Measurements from ENCODE around the gene ELOVL6. TPM values are rescaled to one million over a fixed set of nuclear protein-coding genes. Genes with fewer than 3 reads are reported as not detected.
A peak's percentile ranks its signal among the peaks of the same experiment; 100 is the strongest.

The ELOVL6 gene
- total RNA-seq, 8 experiments from 2014 or later, result 10.3 to 60.3 (median 28.4) TPM

GRCh38 chr4:110014233-110014632, 184.2 kb downstream of the ELOVL6 start:
- in situ Hi-C loops (cut with MboI; ENCODE audit: low pct_unique_long_range_greater_than_20kb in 2 of 9, low sequenced_read_pairs in 9 of 9, unreplicated experiment in 9 of 9), result loop anchor here in 5 of 9 experiments (25.0 kb wide), 5 partner anchors 198 to 1623 kb away; no protein-coding TSS in a partner anchor
- Histone ChIP-seq H3K27ac (no peak overlapping the region), H3K4me3 (no peak overlapping the region), H3K4me1 (replicated peaks in 1 of 2) (peaks cover 2 to 4% of the 10 kb centered on the region in 2 donors)
- ATAC-seq (replicated peaks in 6 of 8), result no peak
- 71 to 98% (median 96%) methylated on average over 1 to 5 of the region's 6 CpGs; no CpG with 5 or more reads in 1 of the 10 experiments for WGBS, 10 experiments

- no peak overlapping the region for H3K4me3 ChIP-seq
- peaks cover 2 to 6% of the 10 kb centered on the region in 2 donors for H3K4me1 ChIP-seq (replicated peaks in 1 of 2)
- no peak for ATAC-seq (replicated peaks in 6 of 8)
- 58 to 100% (median 91%) methylated on average over 1 of the region's 1 CpG; no CpG with 5 or more reads in 2 of the 10 experiments for WGBS, 10 experiments
- no peak overlapping the region for H3K27ac ChIP-seq
- in situ Hi-C loops (cut with MboI; ENCODE audit: low pct_unique_long_range_greater_than_20kb in 2 of 9, low sequenced_read_pairs in 9 of 9, unreplicated experiment in 9 of 9), result loop anchor here in 5 of 9 experiments (25.0 kb wide), 5 partner anchors 199 to 1624 kb away; no protein-coding TSS in a partner anchor
Observed at GRCh38 chr4:110012917-110013316, 185.5 kb downstream of the ELOVL6 start.

- H3K27ac ChIP-seq, result no peak overlapping the region
- no peak for ATAC-seq (replicated peaks in 6 of 8)
- H3K4me1 ChIP-seq (replicated peaks in 1 of 2), result peaks cover 2 to 6% of the 10 kb centered on the region in 2 donors
- H3K4me3 ChIP-seq, result no peak overlapping the region
- 67 to 100% (median 92%) methylated on average over 1 to 4 of the region's 4 CpGs; no CpG with 5 or more reads in 2 of the 10 experiments for WGBS, 10 experiments
- in situ Hi-C loops (cut with MboI; ENCODE audit: low pct_unique_long_range_greater_than_20kb in 2 of 9, low sequenced_read_pairs in 9 of 9, unreplicated experiment in 9 of 9), result loop anchor here in 5 of 9 experiments (25.0 kb wide), 5 partner anchors 202 to 1627 kb away; no protein-coding TSS in a partner anchor
Observed at GRCh38 chr4:110010797-110011196, 187.6 kb downstream of the ELOVL6 start.

- ATAC-seq (replicated peaks in 6 of 8), result peak; percentile 52 to 93 (median 78)
- in situ Hi-C loops (cut with MboI; ENCODE audit: low pct_unique_long_range_greater_than_20kb in 2 of 9, low sequenced_read_pairs in 9 of 9, unreplicated experiment in 9 of 9), result loop anchor here (10.0 to 25.0 kb wide), 9 partner anchors 203 to 1628 kb away; no protein-coding TSS in a partner anchor
- no peak overlapping the region for H3K27ac ChIP-seq
- peaks cover 2 to 6% of the 10 kb centered on the region in 2 donors for H3K4me1 ChIP-seq (replicated peaks in 1 of 2)
- H3K4me3 ChIP-seq, result no peak overlapping the region
- 40 to 100% (median 59%) methylated on average over 1 to 2 of the region's 2 CpGs; no CpG with 5 or more reads in 2 of the 10 experiments for WGBS, 10 experiments
Observed at GRCh38 chr4:110009550-110009949, 188.9 kb downstream of the ELOVL6 start.

- no peak for ATAC-seq (replicated peaks in 6 of 8)
- H3K27ac ChIP-seq, result no peak overlapping the region
- H3K4me3 ChIP-seq, result no peak overlapping the region
- in situ Hi-C loops (cut with MboI; ENCODE audit: low pct_unique_long_range_greater_than_20kb in 2 of 9, low sequenced_read_pairs in 9 of 9, unreplicated experiment in 9 of 9), result loop anchor here (10.0 to 25.0 kb wide), 9 partner anchors 204 to 1629 kb away; no protein-coding TSS in a partner anchor
- H3K4me1 ChIP-seq (replicated peaks in 1 of 2), result peaks cover 2 to 6% of the 10 kb centered on the region in 2 donors
- 71 to 100% (median 93%) methylated on average over 1 to 2 of the region's 2 CpGs; no CpG with 5 or more reads in 2 of the 10 experiments for WGBS, 10 experiments
Observed at GRCh38 chr4:110008540-110008939, 189.9 kb downstream of the ELOVL6 start.

- no peak overlapping the region for H3K4me3 ChIP-seq
- H3K27ac ChIP-seq, result no peak overlapping the region
- WGBS, 10 experiments, result 45 to 100% (median 67%) methylated on average over 2 to 3 of the region's 3 CpGs; no CpG with 5 or more reads in 3 of the 10 experiments
- peaks cover 2 to 6% of the 10 kb centered on the region in 2 donors for H3K4me1 ChIP-seq (replicated peaks in 1 of 2)
- ATAC-seq (replicated peaks in 6 of 8), result no peak
- in situ Hi-C loops (cut with MboI; ENCODE audit: low pct_unique_long_range_greater_than_20kb in 2 of 9, low sequenced_read_pairs in 9 of 9, unreplicated experiment in 9 of 9), result loop anchor here (10.0 to 25.0 kb wide), 9 partner anchors 205 to 1630 kb away; no protein-coding TSS in a partner anchor
Observed at GRCh38 chr4:110007217-110007616, 191.2 kb downstream of the ELOVL6 start.

- in situ Hi-C loops (cut with MboI; ENCODE audit: low pct_unique_long_range_greater_than_20kb in 2 of 9, low sequenced_read_pairs in 9 of 9, unreplicated experiment in 9 of 9), result loop anchor here (10.0 to 25.0 kb wide), 9 partner anchors 207 to 1632 kb away; no protein-coding TSS in a partner anchor
Observed at GRCh38 chr4:110005461-110006056, 192.9 kb downstream of the ELOVL6 start.

GRCh38 chr4:110004556-110004955, 193.9 kb downstream of the ELOVL6 start:
- peaks cover 0 to 2% of the 10 kb centered on the region in 2 donors for H3K4me1 ChIP-seq (replicated peaks in 1 of 2)
- no peak overlapping the region for H3K4me3 ChIP-seq
- no peak for ATAC-seq (replicated peaks in 6 of 8)
- no peak overlapping the region for H3K27ac ChIP-seq
- 100% methylated on average over 1 of the region's 1 CpG; no CpG with 5 or more reads in 7 of the 10 experiments for WGBS, 10 experiments
- in situ Hi-C loops (cut with MboI; ENCODE audit: low pct_unique_long_range_greater_than_20kb in 2 of 9, low sequenced_read_pairs in 9 of 9, unreplicated experiment in 9 of 9), result loop anchor here (10.0 to 25.0 kb wide), 9 partner anchors 208 to 1633 kb away; no protein-coding TSS in a partner anchor

More at GRCh38 chr4:110005461-110006056, 192.9 kb downstream of the ELOVL6 start:
- WGBS, 10 experiments, result 0 to 33% (median 17%) methylated on average over 1 of the region's 1 CpG; no CpG with 5 or more reads in 1 of the 10 experiments
- Histone ChIP-seq H3K27ac (no peak overlapping the region), H3K4me3 (no peak overlapping the region), H3K4me1 (replicated peaks in 1 of 2) (peaks cover 2 to 6% of the 10 kb centered on the region in 2 donors)
- peak in 6 of 8 experiments; percentile 31 to 82 (median 55) for ATAC-seq (replicated peaks in 6 of 8)

- no peak overlapping the region for H3K4me3 ChIP-seq
- WGBS, 10 experiments, result 71 to 100% (median 84%) methylated on average over 1 to 5 of the region's 6 CpGs; no CpG with 5 or more reads in 2 of the 10 experiments
- in situ Hi-C loops (cut with MboI; ENCODE audit: low pct_unique_long_range_greater_than_20kb in 2 of 9, low sequenced_read_pairs in 9 of 9, unreplicated experiment in 9 of 9), result loop anchor here (10.0 to 25.0 kb wide), 9 partner anchors 209 to 1634 kb away; no protein-coding TSS in a partner anchor
- ATAC-seq (replicated peaks in 6 of 8), result no peak
- H3K27ac ChIP-seq, result no peak overlapping the region
- H3K4me1 ChIP-seq (replicated peaks in 1 of 2), result peaks cover 0 to 2% of the 10 kb centered on the region in 2 donors
Observed at GRCh38 chr4:110003401-110004187, 194.8 kb downstream of the ELOVL6 start.

- in situ Hi-C loops (cut with MboI; ENCODE audit: low pct_unique_long_range_greater_than_20kb in 2 of 9, low sequenced_read_pairs in 9 of 9, unreplicated experiment in 9 of 9), result loop anchor here (10.0 to 25.0 kb wide), 9 partner anchors 210 to 1635 kb away; no protein-coding TSS in a partner anchor
- H3K4me3 ChIP-seq, result no peak overlapping the region
- no peak for ATAC-seq (replicated peaks in 6 of 8)
- no peak overlapping the region for H3K27ac ChIP-seq
- no peaks in the 10 kb centered on the region for H3K4me1 ChIP-seq (replicated peaks in 1 of 2)
- WGBS, 10 experiments, result 50 to 95% (median 91%) methylated on average over 1 to 3 of the region's 3 CpGs; no CpG with 5 or more reads in 2 of the 10 experiments
Observed at GRCh38 chr4:110002326-110002725, 196.1 kb downstream of the ELOVL6 start.

- H3K4me3 ChIP-seq, result no peak overlapping the region
- WGBS, 10 experiments, result 0 to 90% (median 25%) methylated on average over 1 to 6 of the region's 9 CpGs; no CpG with 5 or more reads in 4 of the 10 experiments
- ATAC-seq (replicated peaks in 6 of 8), result no peak
- in situ Hi-C loops (cut with MboI; ENCODE audit: low pct_unique_long_range_greater_than_20kb in 2 of 9, low sequenced_read_pairs in 9 of 9, unreplicated experiment in 9 of 9), result loop anchor here in 2 of 9 experiments (25.0 kb wide), 2 partner anchors 587 to 1638 kb away; no protein-coding TSS in a partner anchor
- H3K4me1 ChIP-seq (replicated peaks in 1 of 2), result no peaks in the 10 kb centered on the region
- no peak overlapping the region for H3K27ac ChIP-seq
Observed at GRCh38 chr4:109999585-109999912, 198.9 kb downstream of the ELOVL6 start.

- WGBS, 10 experiments, result 0 to 32% (median 4%) methylated on average over 1 to 3 of the region's 3 CpGs
- Histone ChIP-seq H3K27ac (no peak overlapping the region), H3K4me1 (replicated peaks in 1 of 2) (no peaks in the 10 kb centered on the region), H3K4me3 (no peak overlapping the region)
- in situ Hi-C loops (cut with MboI; ENCODE audit: low pct_unique_long_range_greater_than_20kb in 2 of 9, low sequenced_read_pairs in 9 of 9, unreplicated experiment in 9 of 9), result loop anchor here in 2 of 9 experiments (25.0 kb wide), 2 partner anchors 587 to 1638 kb away; no protein-coding TSS in a partner anchor
- peak in 7 of 8 experiments; percentile 34 to 81 (median 67) for ATAC-seq (replicated peaks in 6 of 8)
Observed at GRCh38 chr4:109998867-109999584, 199.4 kb downstream of the ELOVL6 start.

Measured in motor neuron (in vitro differentiated cells).